Breast epithelium (tissue), 3 donors: ENCODE measurements around the gene FBN2.

ENCODE experiments used
- POLR2A ChIP-seq: fragments of 450-650 bp; IDR thresholded peaks from one replicate; pipeline ENCODE4 v1.6.1; 2016; ENCODE audit warnings: antibody characterized with exemption, mild to moderate bottlenecking, moderate library complexity
- TF ChIP-seq, protein P1 (sequence below), 3 donors: fragments of 450-650 bp; IDR thresholded peaks; one replicate each; pipeline ENCODE4 v1.5.1; 2016 to 2017; ENCODE audit warnings: antibody characterized with exemption in 3 of 3, mild to moderate bottlenecking in 3 of 3, moderate library complexity in 3 of 3

DNA sequence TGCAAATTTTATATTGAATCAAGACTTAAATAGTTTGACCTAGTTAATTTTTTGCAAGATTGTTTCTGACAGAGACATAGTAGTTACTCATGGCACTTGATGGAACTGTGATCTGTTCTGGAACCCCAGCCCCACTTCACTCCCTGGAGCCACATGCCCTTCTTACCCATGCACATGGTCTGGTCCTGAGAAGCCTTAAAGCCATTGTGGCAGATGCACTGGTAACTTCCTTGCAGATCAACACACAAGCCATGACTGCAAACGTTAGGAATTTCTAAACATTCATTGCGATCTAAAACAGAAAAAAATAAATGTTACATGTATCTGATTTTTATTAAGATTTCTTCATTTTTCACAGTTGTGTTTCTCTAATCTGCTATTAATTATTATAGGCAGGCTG lies 233.3 kb downstream of the FBN2 start:
- no peak for TF ChIP-seq POLR2A
- TF ChIP-seq, protein P1, sequence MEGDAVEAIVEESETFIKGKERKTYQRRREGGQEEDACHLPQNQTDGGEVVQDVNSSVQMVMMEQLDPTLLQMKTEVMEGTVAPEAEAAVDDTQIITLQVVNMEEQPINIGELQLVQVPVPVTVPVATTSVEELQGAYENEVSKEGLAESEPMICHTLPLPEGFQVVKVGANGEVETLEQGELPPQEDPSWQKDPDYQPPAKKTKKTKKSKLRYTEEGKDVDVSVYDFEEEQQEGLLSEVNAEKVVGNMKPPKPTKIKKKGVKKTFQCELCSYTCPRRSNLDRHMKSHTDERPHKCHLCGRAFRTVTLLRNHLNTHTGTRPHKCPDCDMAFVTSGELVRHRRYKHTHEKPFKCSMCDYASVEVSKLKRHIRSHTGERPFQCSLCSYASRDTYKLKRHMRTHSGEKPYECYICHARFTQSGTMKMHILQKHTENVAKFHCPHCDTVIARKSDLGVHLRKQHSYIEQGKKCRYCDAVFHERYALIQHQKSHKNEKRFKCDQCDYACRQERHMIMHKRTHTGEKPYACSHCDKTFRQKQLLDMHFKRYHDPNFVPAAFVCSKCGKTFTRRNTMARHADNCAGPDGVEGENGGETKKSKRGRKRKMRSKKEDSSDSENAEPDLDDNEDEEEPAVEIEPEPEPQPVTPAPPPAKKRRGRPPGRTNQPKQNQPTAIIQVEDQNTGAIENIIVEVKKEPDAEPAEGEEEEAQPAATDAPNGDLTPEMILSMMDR (IDR thresholded peaks at IDR 0.05), result no peak
